Astrocyte of the spinal cord (primary cell): Measurements from ENCODE around the gene PRMT5.
"Not testable (repeated sequence)": the region's sequence is repeated elsewhere in the genome, so short reads cannot be mapped to it uniquely, and the experiment has no call there.

ENCODE experiments used
- DNase-seq: peaks from one replicate; pipeline ENCODE4 v3.0.0; 2011; ENCODE audit warnings: low read depth, low spot score
- H3K4me3 ChIP-seq: 2 replicates; pipeline ENCODE4 v1.5.1; 2011; ENCODE audit warnings: low read depth, mild to moderate bottlenecking, low read length, moderate library complexity
- CTCF ChIP-seq: IDR thresholded peaks from 2 replicates; pipeline ENCODE4 v1.5.1; 2012; ENCODE audit warnings: low read depth, mild to moderate bottlenecking, low read length, inconsistent platforms
- in situ Hi-C: cut with HindIII; loops from 2 replicates; pipeline ENCODE4 v1.10.0; 2017; ENCODE audit warnings: low sequenced_read_pairs

PRMT5 gene

GRCh38 chr14:22955702-22956569 lies 26.8 kb upstream of the PRMT5 start:
- peak; percentile 2 for DNase-seq
- no peak for TF ChIP-seq CTCF
- in situ Hi-C loops = no loop called here
- H3K4me3 ChIP-seq = peak overlapping the region; percentile 54

GRCh38 chr14:22952418-22952817 lies 23.2 kb upstream of the PRMT5 start:
- in situ Hi-C loops = no loop called here
- H3K4me3 ChIP-seq = no peak overlapping the region
- DNase-seq = no peak
- no peak for TF ChIP-seq CTCF

GRCh38 chr14:22951795-22952194 lies 22.6 kb upstream of the PRMT5 start:
- H3K4me3 ChIP-seq, DNase-seq, in situ Hi-C loops: not testable (repeated sequence)

- in situ Hi-C loops = no loop called here
- no peak overlapping the region for H3K4me3 ChIP-seq
- no peak for TF ChIP-seq CTCF
- no peak for DNase-seq
Measured at GRCh38 chr14:22945642-22946041, 16.5 kb upstream of the PRMT5 start.

- H3K4me3 ChIP-seq = no peak overlapping the region
- DNase-seq = peak; percentile 50
- in situ Hi-C loops = no loop called here
- no peak for TF ChIP-seq CTCF
Measured at GRCh38 chr14:22939684-22940083, 10.5 kb upstream of the PRMT5 start.

GRCh38 chr14:22935156-22935555 lies 6.0 kb upstream of the PRMT5 start:
- DNase-seq = no peak
- in situ Hi-C loops = no loop called here
- no peak for TF ChIP-seq CTCF
- H3K4me3 ChIP-seq = no peak overlapping the region

GRCh38 chr14:22932146-22932545 lies 3.0 kb upstream of the PRMT5 start:
- H3K4me3 ChIP-seq = no peak overlapping the region
- in situ Hi-C loops = no loop called here
- DNase-seq = no peak
- TF ChIP-seq CTCF = no peak
